RWPE2 (cell line): ENCODE measurements around the gene GDPD5.

Source experiments
- ATAC-seq: fragments of 200-7000 bp; cut with Tn5 transposase; 3 replicates; pipeline ENCODE4 v1.9.1; 2021; ENCODE audit warnings: low read depth
- DNase-seq: peaks from one replicate; pipeline ENCODE4 v3.0.0-alpha.2; 2020; ENCODE audit warnings: low spot score
- H3K27ac ChIP-seq: fragments of 450-650 bp; 2 replicates; pipeline ENCODE4 v1.5.1; 2017; ENCODE audit warnings: mild to moderate bottlenecking; ENCODE audit not compliant: poor library complexity, severe bottlenecking
- H3K27me3 ChIP-seq: fragments of 250-450 bp; sonication (Bioruptor Pico); 2 replicates; pipeline ENCODE4 v1.5.1; 2021; ENCODE audit warnings: mild to moderate bottlenecking, moderate library complexity; ENCODE audit not compliant: insufficient read depth, poor library complexity, severe bottlenecking
- H3K36me3 ChIP-seq: fragments of 250-450 bp; sonication (Bioruptor Pico); 2 replicates; pipeline ENCODE4 v1.5.1; 2020; ENCODE audit warnings: low read depth, mild to moderate bottlenecking, moderate library complexity
- H3K4me1 ChIP-seq: fragments of 250-450 bp; sonication (Bioruptor Pico); 2 replicates; pipeline ENCODE4 v1.5.1; 2021; ENCODE audit warnings: mild to moderate bottlenecking, moderate library complexity; ENCODE audit not compliant: insufficient read depth, poor library complexity, severe bottlenecking
- H3K4me3 ChIP-seq: fragments of 250-450 bp; sonication (Bioruptor Pico); 2 replicates; pipeline ENCODE4 v1.5.1; 2021; ENCODE audit warnings: mild to moderate bottlenecking, moderate library complexity; ENCODE audit not compliant: severe bottlenecking
- H3K9me3 ChIP-seq: fragments of 250-450 bp; sonication (Bioruptor Pico); 2 replicates; pipeline ENCODE4 v1.5.1; 2021; ENCODE audit warnings: mild to moderate bottlenecking, moderate library complexity; ENCODE audit not compliant: severe bottlenecking
- TF ChIP-seq, protein P1 (sequence below): fragments of 450-650 bp; IDR thresholded peaks from one replicate; pipeline ENCODE4 v1.5.1; 2017; ENCODE audit warnings: mild to moderate bottlenecking, moderate library complexity; ENCODE audit not compliant: poor library complexity, severe bottlenecking

Gene GDPD5

DNA sequence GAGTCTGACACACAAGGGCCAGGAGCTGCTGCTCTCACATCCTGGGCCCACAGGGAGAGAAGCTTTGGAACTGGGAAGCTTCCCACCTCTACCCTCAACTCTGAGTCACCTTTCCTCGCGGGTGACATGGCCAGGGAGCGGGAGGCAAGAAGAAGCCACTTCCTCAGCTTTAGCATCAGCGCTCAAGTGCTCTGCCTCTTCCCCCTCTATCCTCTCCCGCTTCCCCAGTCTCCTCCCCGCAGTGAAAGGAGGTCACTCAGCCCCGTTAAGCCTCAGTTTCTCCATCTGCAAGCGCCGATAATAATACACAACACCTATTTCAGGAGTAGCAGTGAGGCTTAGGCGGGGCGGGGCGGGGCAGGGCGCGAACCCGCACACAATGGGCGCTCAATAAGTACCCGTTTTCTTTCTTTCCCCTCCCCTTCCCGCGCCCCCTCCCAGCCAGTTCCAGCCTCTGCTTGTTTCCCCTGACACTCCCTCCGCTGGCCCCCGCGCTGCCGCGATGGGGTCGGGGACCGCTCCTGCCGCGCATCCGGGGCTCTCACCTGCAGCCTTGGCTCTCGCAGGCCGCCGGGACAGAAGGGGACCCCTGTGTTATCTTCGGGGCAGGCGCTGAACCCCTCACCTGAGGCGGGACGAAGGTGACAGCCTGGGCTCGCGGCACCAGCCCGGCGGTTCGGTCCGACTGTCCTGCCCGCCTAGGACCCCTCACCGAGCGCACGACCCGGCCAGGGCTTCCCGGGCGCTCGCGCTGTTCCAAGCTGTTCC lies 892 bp downstream of the GDPD5 start:
- Histone ChIP-seq H3K4me1 (no peaks in the 10 kb centered on the region), H3K36me3 (no peaks in the 10 kb centered on the region), H3K27me3 (no peaks in the 10 kb centered on the region), H3K4me3 (peak overlapping the region; percentile 69), H3K9me3 (no peaks in the 10 kb centered on the region), H3K27ac (no peak overlapping the region)
- TF ChIP-seq, protein P1, sequence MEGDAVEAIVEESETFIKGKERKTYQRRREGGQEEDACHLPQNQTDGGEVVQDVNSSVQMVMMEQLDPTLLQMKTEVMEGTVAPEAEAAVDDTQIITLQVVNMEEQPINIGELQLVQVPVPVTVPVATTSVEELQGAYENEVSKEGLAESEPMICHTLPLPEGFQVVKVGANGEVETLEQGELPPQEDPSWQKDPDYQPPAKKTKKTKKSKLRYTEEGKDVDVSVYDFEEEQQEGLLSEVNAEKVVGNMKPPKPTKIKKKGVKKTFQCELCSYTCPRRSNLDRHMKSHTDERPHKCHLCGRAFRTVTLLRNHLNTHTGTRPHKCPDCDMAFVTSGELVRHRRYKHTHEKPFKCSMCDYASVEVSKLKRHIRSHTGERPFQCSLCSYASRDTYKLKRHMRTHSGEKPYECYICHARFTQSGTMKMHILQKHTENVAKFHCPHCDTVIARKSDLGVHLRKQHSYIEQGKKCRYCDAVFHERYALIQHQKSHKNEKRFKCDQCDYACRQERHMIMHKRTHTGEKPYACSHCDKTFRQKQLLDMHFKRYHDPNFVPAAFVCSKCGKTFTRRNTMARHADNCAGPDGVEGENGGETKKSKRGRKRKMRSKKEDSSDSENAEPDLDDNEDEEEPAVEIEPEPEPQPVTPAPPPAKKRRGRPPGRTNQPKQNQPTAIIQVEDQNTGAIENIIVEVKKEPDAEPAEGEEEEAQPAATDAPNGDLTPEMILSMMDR = no peak
- ATAC-seq (peak; percentile 2; the same call in 1 of the 3 replicates), DNase-seq (no peak)

DNA sequence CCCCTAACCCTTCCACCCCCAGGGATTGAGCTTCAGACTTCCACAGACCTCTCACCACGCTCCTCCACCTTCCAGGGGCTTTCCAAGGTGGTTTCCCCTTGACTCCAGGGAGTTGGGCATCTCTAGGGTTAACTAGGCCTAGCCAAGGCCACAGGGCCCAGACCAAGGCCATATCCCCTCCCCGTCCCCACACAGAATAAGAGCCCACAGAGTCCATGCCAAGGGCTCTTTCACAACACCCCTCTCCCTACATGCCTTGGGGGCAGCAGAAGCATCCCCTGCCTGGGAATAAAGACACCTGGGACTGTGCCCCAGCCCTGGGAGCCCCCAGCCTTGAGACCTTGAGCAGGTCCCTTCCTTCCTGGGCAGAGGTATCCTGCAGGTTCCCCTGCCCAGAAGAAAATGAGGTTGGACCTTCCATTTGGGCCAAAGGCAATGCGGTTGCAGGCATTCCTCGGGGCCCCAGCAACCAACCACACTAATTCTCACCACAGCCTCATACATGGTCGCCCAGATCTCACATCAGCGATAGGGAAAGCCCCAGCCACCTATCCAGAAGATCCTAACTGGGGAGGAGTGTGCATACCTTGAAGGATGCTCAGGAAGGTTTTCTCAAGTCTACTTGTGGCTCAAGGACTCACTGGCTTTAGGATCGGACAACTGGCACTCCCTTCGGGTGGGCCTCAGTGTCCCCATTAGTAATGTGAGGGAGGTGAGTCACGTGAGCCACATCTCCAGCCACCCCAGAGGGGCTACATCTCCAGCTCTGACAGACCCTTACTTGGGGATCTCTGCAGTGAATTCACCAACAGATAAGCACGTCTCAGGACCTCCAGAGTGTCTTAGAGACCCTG lies 1.7 kb downstream of the GDPD5 start:
- TF ChIP-seq, protein P1 = no peak
- DNase-seq (no peak), ATAC-seq (no peak)
- Histone ChIP-seq H3K36me3 (no peaks in the 10 kb centered on the region), H3K27ac (no peak overlapping the region), H3K27me3 (no peaks in the 10 kb centered on the region), H3K9me3 (no peaks in the 10 kb centered on the region), H3K4me3 (no peak overlapping the region), H3K4me1 (no peaks in the 10 kb centered on the region)

DNA sequence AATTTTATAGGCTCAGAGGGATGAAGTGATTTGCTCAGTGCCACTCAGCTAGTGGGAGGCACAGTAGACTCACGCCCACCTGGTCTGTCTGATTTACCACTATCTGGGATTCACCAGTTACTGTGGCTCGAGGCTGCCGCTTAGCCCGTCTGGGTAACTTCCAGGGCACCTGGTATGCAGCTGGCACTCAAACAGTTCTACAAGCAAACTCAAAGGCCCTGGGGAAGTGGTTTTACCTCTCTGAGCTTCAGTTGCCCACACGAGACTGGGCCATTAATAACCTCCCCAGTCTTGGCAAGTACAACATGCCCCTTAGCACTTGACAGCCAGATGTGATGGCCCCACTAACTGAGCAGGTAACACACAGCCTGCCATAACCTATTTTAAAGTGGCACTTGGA lies 2.6 kb downstream of the GDPD5 start:
- TF ChIP-seq, protein P1 = no peak
- ATAC-seq (no peak), DNase-seq (no peak)
- H3K36me3 ChIP-seq = no peaks in the 10 kb centered on the region
- H3K27ac ChIP-seq = no peak overlapping the region
- no peaks in the 10 kb centered on the region for H3K9me3 ChIP-seq
- no peaks in the 10 kb centered on the region for H3K27me3 ChIP-seq
- H3K4me1 ChIP-seq = no peaks in the 10 kb centered on the region
- no peak overlapping the region for H3K4me3 ChIP-seq

DNA sequence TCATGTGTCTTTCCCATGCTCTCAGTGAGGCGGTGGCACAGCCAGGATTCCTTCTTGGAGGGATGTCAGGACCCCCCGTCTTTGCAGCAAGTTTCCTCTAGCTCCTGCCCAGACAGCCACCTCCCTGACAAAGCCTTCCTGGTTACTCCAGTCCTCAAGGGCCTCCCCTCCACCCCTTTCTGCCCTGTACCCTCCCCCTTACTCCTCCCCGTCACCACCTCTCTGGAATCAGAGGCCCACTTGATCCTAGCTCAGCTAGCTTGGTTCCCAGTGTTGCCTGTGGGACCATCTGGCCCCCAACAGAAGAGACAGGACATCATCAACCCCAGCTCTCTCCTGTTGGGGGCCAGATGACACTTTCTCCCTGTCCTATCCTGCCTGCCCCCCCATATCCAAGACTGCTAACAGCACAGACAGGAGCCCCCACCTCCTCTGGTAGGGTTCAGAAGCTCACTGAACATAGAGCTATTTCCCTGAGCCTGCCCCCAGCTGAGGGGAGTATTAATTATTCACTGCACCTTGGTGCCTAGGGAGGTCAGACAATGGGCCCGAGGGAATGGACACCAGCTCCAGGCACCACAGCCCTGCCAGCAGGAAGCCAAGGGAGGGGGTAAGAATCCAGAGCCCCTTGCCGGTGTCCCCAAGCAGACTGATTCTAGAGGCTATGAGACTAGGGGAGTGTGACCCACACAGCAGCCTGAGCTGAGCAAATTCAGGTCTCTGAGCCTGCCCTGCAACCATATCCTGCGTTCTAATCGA lies 3.3 kb downstream of the GDPD5 start:
- no peak overlapping the region for H3K27ac ChIP-seq
- DNase-seq (no peak), ATAC-seq (no peak)
- H3K36me3 ChIP-seq = no peaks in the 10 kb centered on the region
- TF ChIP-seq, protein P1 = no peak
- H3K4me3 ChIP-seq = no peak overlapping the region
- no peaks in the 10 kb centered on the region for H3K27me3 ChIP-seq
- no peaks in the 10 kb centered on the region for H3K9me3 ChIP-seq
- H3K4me1 ChIP-seq = no peaks in the 10 kb centered on the region
